Glutamatergic neuron (in vitro differentiated cells): ENCODE data around the gene PEAK1. TPM values are rescaled to one million over a fixed set of nuclear protein-coding genes. Genes with fewer than 3 reads are reported as not detected.

Experiments
- DNase-seq: peaks from one replicate; pipeline ENCODE4 v3.0.0; 2022
- H3K27ac Mint-ChIP-seq: one replicate; pipeline ENCODE4 v1.8.0; 2020; ENCODE audit warnings: mild to moderate bottlenecking, mixed read lengths, inconsistent platforms; ENCODE audit not compliant: unreplicated experiment
- H3K27me3 Mint-ChIP-seq: one replicate; pipeline ENCODE4 v1.8.0; 2020; ENCODE audit warnings: mild to moderate bottlenecking, moderate library complexity, mixed read lengths, inconsistent platforms; ENCODE audit not compliant: unreplicated experiment
- H3K36me3 Mint-ChIP-seq: one replicate; pipeline ENCODE4 v1.8.0; 2020; ENCODE audit warnings: mild to moderate bottlenecking, mixed read lengths, inconsistent platforms; ENCODE audit not compliant: unreplicated experiment
- H3K4me1 Mint-ChIP-seq: one replicate; pipeline ENCODE4 v1.8.0; 2020; ENCODE audit warnings: mild to moderate bottlenecking, low read depth, mixed read lengths, inconsistent platforms; ENCODE audit not compliant: unreplicated experiment
- H3K4me3 Mint-ChIP-seq: one replicate; pipeline ENCODE4 v1.8.0; 2020; ENCODE audit warnings: mild to moderate bottlenecking, mixed read lengths, inconsistent platforms; ENCODE audit not compliant: unreplicated experiment
- H3K9me3 Mint-ChIP-seq: one replicate; pipeline ENCODE4 v1.8.0; 2020; ENCODE audit warnings: mild to moderate bottlenecking, moderate library complexity, mixed read lengths, inconsistent platforms; ENCODE audit not compliant: unreplicated experiment
- CTCF ChIP-seq: fragments of 200-600 bp; sonication (generic); IDR thresholded peaks from one replicate; pipeline ENCODE4 v1.5.0; 2021; ENCODE audit not compliant: partially characterized antibody, unreplicated experiment
- total RNA-seq: library from RNA; stranded (reverse); fragmentation: NEBNext Ultra II Directional; extraction: Animal tissue kit (Norgen Biotek cat#: 25700); gene quantifications from one replicate; pipeline ENCODE4 v1.2.1, GENCODE V29; 2021; ENCODE audit not compliant: unreplicated experiment

Gene PEAK1
- total RNA-seq, 1 donor from 2014 or later: 110 TPM

GRCh38 chr15:77255385-77255784, 164.5 kb downstream of the PEAK1 start:
- Mint-ChIP-seq H3K27ac (no peak overlapping the region), H3K36me3 (peaks cover 9% of the 10 kb centered on the region), H3K4me1 (no peaks in the 10 kb centered on the region), H3K27me3 (no peaks in the 10 kb centered on the region), H3K4me3 (no peak overlapping the region), H3K9me3 (peaks cover 1% of the 10 kb centered on the region)
- no peak for DNase-seq
- TF ChIP-seq CTCF: no peak

- H3K4me3 Mint-ChIP-seq: no peak overlapping the region
- DNase-seq: no peak
- H3K9me3 Mint-ChIP-seq: no peaks in the 10 kb centered on the region
- no peaks in the 10 kb centered on the region for H3K4me1 Mint-ChIP-seq
- TF ChIP-seq CTCF: no peak
- no peaks in the 10 kb centered on the region for H3K36me3 Mint-ChIP-seq
- H3K27ac Mint-ChIP-seq: no peak overlapping the region
- H3K27me3 Mint-ChIP-seq: no peaks in the 10 kb centered on the region
Observed at GRCh38 chr15:77251662-77252061, 168.2 kb downstream of the PEAK1 start.

- H3K36me3 Mint-ChIP-seq: no peaks in the 10 kb centered on the region
- H3K4me1 Mint-ChIP-seq: no peaks in the 10 kb centered on the region
- H3K27me3 Mint-ChIP-seq: no peaks in the 10 kb centered on the region
- H3K4me3 Mint-ChIP-seq: no peak overlapping the region
- TF ChIP-seq CTCF: no peak
- no peaks in the 10 kb centered on the region for H3K9me3 Mint-ChIP-seq
- DNase-seq: no peak
- no peak overlapping the region for H3K27ac Mint-ChIP-seq
Observed at GRCh38 chr15:77247116-77247515, 172.8 kb downstream of the PEAK1 start.

GRCh38 chr15:77243716-77244401, 176.0 kb downstream of the PEAK1 start:
- Mint-ChIP-seq H3K9me3 (no peaks in the 10 kb centered on the region), H3K4me3 (no peak overlapping the region), H3K36me3 (no peaks in the 10 kb centered on the region), H3K27ac (no peak overlapping the region), H3K27me3 (no peaks in the 10 kb centered on the region), H3K4me1 (no peaks in the 10 kb centered on the region)
- no peak for TF ChIP-seq CTCF
- no peak for DNase-seq

- Mint-ChIP-seq H3K9me3 (no peaks in the 10 kb centered on the region), H3K27ac (no peak overlapping the region), H3K4me1 (no peaks in the 10 kb centered on the region), H3K4me3 (no peak overlapping the region), H3K27me3 (no peaks in the 10 kb centered on the region), H3K36me3 (no peaks in the 10 kb centered on the region)
- DNase-seq: no peak
- TF ChIP-seq CTCF: no peak
Observed at GRCh38 chr15:77243135-77243534, 176.8 kb downstream of the PEAK1 start.
